ENCODE results near the gene IGF2R. TPM values are rescaled to one million over a fixed set of nuclear protein-coding genes. Genes with fewer than 3 reads are reported as not detected.
"Not testable (repeated sequence)": the region's sequence is repeated elsewhere in the genome, so short reads cannot be mapped to it uniquely, and the experiment has no call there.

The IGF2R gene
- 109 and 220 TPM in 2 replicates for total RNA-seq

GRCh38 chr6:159968295-159969203 lies at the start of gene IGF2R:
IGF2R (plus strand) TSS chr6:159969082; CDS start chr6:159969247, 165 bp downstream.
- no peak for FAIRE-seq
- no peaks in the 10 kb centered on the region for H3K27me3 ChIP-seq (ENCODE audit: control insufficient read depth, insufficient read depth, low read length)

GRCh38 chr6:159919800-159920199 lies 49.1 kb upstream of the IGF2R start:
- no peaks in the 10 kb centered on the region for H3K36me3 ChIP-seq (ENCODE audit: control insufficient read depth, insufficient read depth, low read length)
- no peak for TF ChIP-seq CTCF (IDR thresholded peaks at IDR 0.05; ENCODE audit: insufficient read depth, low read length, severe bottlenecking)
- no peak overlapping the region for H3K4me3 ChIP-seq (ENCODE audit: low read depth, low read length)
- H3K27me3 ChIP-seq (ENCODE audit: control insufficient read depth, insufficient read depth, low read length), result no peaks in the 10 kb centered on the region
- no peak for FAIRE-seq
- DNase-seq (ENCODE audit: low read depth), result no peak

More at GRCh38 chr6:159968295-159969203, at the start of gene IGF2R:
- DNase-seq (ENCODE audit: low read depth), result no peak
- H3K36me3 ChIP-seq (ENCODE audit: control insufficient read depth, insufficient read depth, low read length), result no peaks in the 10 kb centered on the region
- TF ChIP-seq CTCF (IDR thresholded peaks at IDR 0.05; ENCODE audit: insufficient read depth, low read length, severe bottlenecking), result peak; percentile 6
- peak within 1 kb of the TSS; percentile 72 for H3K4me3 ChIP-seq (ENCODE audit: low read depth, low read length)

- not testable (repeated sequence) for H3K4me3 ChIP-seq (ENCODE audit: low read depth, low read length); DNase-seq (ENCODE audit: low read depth); H3K36me3 ChIP-seq (ENCODE audit: control insufficient read depth, insufficient read depth, low read length); FAIRE-seq; H3K27me3 ChIP-seq (ENCODE audit: control insufficient read depth, insufficient read depth, low read length)
These were observed 44.7 kb upstream of the IGF2R start for GRCh38 chr6:159924150-159924549.

- DNase-seq (ENCODE audit: low read depth) (no peak), FAIRE-seq (no peak)
- Histone ChIP-seq H3K27me3 (ENCODE audit: control insufficient read depth, insufficient read depth, low read length) (no peaks in the 10 kb centered on the region), H3K4me3 (ENCODE audit: low read depth, low read length) (no peak overlapping the region), H3K36me3 (ENCODE audit: control insufficient read depth, insufficient read depth, low read length) (no peaks in the 10 kb centered on the region)
- TF ChIP-seq CTCF (IDR thresholded peaks at IDR 0.05; ENCODE audit: insufficient read depth, low read length, severe bottlenecking), result no peak
These were observed 42.2 kb upstream of the IGF2R start for GRCh38 chr6:159926542-159927203.

- DNase-seq (ENCODE audit: low read depth), result peak; percentile 8
- no peak overlapping the region for H3K4me3 ChIP-seq (ENCODE audit: low read depth, low read length)
- peaks cover 1% of the 10 kb centered on the region for H3K27me3 ChIP-seq (ENCODE audit: control insufficient read depth, insufficient read depth, low read length)
- FAIRE-seq, result no peak
- H3K36me3 ChIP-seq (ENCODE audit: control insufficient read depth, insufficient read depth, low read length), result no peaks in the 10 kb centered on the region
- no peak for TF ChIP-seq CTCF (IDR thresholded peaks at IDR 0.05; ENCODE audit: insufficient read depth, low read length, severe bottlenecking)
These were observed 39.1 kb upstream of the IGF2R start for GRCh38 chr6:159929819-159930218.

GRCh38 chr6:159931112-159931511 lies 37.8 kb upstream of the IGF2R start:
- no peak for TF ChIP-seq CTCF (IDR thresholded peaks at IDR 0.05; ENCODE audit: insufficient read depth, low read length, severe bottlenecking)

More at GRCh38 chr6:159931112-159931511, 37.8 kb upstream of the IGF2R start:
- Histone ChIP-seq H3K36me3 (ENCODE audit: control insufficient read depth, insufficient read depth, low read length) (no peaks in the 10 kb centered on the region), H3K27me3 (ENCODE audit: control insufficient read depth, insufficient read depth, low read length) (peaks cover 1% of the 10 kb centered on the region), H3K4me3 (ENCODE audit: low read depth, low read length) (no peak overlapping the region)
- FAIRE-seq, result no peak
- no peak for DNase-seq (ENCODE audit: low read depth)
